Stimulated activated CD4-positive, alpha-beta T cell treated with anti-CD3 and anti-CD28 coated beads, Interleukin-4, amount 100 ng/mL, for 1 hour (primary cell): ENCODE measurements around the gene TMEM151A.
A peak's percentile ranks its signal among the peaks of the same experiment; 100 is the strongest.

Source experiments
- DNase-seq: peaks from one replicate; pipeline ENCODE4 v3.0.0-alpha.2; 2020

Gene TMEM151A

DNA sequence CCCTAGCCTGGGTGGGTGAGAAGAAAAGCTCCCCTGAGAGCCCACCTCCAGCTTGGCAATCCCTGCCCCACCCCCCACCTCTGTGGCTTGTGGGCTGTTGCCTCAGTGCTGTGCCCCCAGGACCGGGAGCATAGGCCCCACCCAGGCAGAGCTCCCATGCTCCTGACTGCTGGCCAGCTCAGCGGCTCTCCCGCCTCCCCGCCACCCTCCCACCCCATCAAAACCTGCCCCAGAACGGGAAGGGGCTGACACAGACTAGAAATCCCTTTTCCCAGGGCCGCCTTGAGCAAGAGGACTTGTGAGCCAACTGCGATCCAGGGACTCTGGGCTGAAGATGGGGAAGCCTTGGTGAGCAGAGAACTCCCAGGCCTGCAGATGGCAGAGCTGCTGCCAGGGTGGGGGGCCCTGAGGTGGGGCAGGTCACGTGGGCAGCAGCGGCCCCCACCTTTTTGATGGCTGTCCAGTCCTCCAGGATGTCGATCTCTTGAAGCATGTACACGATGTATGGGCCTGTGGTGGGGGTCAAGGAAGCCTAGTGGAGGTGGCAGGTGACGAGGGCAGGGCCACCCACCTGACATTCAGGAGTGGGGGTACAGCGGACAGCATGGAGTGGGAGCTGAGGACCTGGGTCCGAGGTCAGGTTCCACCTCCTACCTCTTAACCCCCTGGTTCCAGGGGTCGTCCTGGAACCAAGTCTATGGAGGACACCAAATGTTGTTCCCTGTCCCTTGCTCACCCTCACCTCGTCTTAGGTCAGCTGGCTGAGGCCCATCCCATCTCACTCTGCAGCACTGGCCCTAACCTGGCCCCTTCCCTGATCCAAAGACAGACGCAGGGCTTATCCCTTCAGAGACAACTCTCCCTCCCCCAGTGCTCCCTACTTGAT is 46.8 kb downstream of the TMEM151A start:
- DNase-seq = no peak

DNA sequence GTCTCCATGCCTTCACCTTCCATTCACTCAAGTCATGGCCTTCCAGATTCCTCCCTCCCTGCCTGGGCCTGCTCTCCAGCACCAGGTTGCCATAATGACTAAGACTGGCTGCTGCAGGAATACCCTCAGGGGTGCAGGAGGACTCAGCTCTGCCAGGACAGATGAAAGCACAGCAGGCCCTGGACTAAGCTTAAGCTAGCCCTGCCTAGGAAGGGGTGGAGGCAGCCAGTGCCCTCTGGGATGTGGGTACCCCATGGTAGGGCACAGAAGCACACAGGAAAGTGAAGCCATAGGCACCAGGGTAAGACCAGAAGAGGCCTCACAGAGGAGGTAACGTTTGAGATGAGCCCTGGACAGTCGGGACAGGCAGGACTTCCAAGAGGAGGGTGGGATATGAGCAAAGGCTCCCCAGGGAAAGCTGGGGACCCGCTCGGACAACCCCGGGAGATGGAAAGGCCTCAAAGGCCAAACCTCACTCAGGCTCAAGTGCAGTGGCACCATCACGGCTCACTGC is 47.5 kb downstream of the TMEM151A start:
- no peak for DNase-seq

DNA sequence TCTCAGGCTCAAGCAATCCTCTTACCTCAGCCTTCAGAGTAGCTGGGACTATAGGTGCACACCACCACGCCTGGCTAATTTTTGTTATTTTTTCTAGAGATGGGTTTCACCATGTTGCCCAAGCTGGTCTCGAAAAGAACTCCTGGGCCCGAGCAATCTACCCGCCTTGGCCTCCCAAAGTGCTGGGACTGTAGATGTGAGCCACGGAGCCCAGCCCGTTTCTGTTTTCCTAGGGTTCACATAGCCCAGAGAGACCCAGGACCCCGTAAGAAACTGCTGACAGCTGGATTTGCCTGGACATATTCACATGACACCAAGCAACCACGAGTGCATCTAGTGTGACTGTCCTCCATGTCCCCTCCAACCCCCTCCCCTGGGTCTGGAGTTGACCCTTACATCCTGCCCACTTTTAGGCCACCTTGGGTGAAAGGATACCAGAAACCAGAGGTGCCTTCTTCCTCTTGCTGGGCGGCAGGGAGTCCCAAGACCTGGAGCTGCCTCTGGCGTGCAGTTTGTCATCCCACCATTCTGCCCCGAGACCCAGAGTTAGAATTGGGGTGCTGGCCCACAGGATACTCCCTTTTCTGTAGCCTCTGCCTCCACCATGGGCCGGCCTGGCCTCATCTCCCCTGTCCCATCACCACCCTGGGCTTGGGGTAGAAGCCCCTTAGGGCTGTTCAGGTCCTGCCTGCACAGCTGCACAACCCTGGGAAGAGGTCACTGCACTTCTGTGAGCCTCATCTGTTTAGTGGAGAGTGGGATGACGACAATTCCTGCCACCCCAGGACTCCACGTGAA is 48.2 kb downstream of the TMEM151A start:
- no peak for DNase-seq

DNA sequence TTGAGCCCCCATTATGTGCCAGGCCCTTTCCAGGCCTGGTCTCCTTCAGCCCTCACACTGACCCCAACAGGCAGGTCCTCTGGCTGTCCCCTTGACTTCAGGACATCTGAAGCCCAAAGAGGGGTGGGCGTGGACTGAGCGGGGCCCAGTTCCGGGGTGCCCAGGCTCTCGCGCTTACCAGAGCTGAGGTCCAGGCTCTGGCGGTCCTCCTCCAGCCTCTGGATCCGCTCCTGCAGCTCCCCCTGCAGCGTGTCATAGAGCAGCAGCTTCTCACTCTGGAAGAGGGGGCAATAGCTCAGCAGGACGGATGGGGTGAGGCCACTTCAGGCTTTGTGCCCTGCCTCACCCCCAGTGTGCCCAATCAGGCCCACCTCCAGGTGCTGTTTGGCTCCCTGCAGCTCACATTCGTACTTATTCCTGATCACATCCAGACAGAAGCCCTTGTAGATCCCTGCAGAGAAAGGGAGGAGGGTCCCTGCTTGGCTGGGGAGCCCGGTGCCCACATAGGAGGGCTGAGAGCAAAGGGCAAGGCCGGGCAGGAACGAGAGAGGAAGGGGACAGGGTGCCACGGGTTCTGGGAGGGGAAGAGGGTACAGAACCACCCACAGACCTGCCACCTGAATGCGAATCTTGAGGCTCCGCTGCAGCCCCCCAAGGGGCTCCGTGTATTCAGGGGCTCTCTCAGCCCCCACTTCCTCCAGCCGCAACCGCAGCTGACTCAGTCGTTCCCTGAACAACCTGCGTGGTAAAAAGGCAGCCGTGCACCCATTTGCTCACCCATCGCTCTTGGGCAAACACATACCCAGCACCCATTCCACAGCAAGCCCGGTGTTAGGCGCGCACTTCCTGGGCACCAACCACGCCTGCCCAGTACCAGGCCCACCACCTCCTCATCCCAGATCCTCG is 49.2 kb downstream of the TMEM151A start:
- no peak for DNase-seq

DNA sequence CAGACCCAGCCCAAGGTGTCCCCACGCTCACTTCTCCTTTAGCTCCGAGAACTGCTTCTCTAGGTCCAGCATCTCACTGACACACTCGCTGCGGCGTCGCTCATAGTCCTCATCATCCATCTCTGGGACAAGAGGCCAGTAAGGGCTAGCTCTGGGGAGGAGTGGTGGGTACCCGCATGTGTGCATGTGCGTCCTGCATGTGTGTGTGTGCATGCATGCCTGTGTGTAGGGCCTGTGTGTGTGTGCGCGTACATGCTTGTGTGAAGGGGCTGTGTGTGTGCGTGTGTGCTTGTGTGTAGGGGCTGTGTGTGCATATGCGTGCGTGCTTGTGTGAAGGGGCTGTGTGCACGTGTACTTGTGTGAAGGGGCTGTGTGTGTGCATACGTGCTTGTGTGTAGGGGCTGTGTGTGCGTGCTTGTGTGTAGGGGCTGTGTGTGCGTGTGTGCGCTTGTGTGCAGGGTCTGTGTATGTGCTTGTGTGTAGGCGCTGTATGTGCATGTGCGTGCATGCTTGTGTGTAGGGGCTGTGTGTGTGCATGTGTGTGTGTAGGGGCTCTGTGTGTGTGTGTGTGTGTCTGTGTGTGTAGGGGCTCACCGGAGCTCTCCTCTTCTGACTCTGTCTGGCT is 49.9 kb downstream of the TMEM151A start:
- no peak for DNase-seq

DNA sequence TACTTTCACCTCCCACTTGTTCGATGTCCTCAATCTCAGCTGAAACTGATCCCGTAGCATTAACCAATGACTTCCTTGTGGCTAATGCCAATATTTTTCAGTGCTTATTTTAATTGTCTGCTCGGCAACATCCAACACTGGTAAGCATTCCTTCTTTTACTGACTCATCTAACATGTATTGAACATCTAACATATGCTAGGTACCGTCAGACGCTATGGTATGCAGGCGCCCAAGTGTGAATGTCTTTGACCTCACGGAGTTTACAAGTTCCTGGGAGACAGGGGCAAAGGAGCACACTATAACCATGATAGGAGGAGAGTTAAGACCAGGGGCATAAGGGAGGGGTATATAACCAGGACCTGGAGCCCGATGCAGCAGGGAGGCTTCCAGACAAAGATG is 51.5 kb downstream of the TMEM151A start:
- no peak for DNase-seq

DNA sequence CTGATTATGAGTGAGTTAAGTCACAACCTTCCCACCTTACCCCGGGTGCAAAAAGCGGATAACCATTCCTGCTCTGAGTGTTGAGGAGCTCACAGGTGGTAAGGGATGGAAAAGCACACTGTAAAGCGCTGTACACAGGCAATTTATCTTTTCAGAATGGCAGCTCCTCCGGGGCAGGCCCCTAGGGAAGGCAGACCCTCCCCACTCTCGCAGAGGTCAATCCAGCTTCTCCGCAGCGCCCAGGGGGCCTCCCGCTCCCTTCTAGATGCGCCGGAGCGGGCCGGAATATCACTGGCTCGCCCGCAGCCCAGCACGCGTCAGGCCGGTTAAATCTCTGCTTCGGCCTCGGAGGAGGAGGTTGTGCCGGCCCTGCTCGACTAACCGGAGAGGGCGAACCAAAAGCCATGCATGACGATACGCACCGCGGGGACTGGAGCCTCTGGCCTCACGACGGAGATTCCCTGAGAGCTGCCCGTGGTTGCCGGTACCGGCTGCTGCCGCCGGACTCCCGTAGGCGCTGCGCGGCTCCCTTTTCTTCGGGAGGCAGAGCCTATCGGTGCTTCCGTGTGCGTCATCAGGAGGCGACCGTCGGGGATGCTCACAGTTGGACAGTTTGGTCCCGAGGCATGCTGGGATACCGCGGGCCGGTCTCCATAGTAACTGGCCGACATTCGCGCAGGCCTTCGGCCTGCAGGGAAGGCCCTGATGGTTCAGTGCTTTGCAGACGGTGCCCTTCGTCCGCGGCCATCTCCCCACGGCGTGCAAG is 53.0 kb downstream of the TMEM151A start, which contains the start of gene BRMS1:
Gene BRMS1 (minus strand): TSS at position 555 of the 766 bp plus-strand sequence. CDS start 2,870 bp downstream, outside the sequence.
- DNase-seq = peak; percentile 97

DNA sequence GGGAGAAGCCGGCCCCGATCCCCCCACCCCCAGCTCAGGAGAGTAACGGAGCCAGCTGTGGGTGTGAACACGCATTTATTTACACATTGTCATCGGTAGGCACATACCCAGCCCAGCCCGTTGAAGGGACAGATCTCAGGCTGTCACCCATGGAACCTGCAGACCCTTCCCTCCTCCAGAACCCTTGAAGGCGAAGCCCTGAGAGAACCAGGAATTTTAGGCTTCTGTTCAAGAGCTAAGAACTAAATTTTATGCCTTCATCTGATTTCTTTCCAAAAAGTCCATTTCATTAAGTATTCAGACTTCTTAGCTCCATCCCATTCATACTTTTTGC is 53.6 kb downstream of the TMEM151A start:
- no peak for DNase-seq
